ENCODE data around the gene SLC13A4. TPM values are rescaled to one million over a fixed set of nuclear protein-coding genes. Genes with fewer than 3 reads are reported as not detected.
A peak's percentile ranks its signal among the peaks of the same experiment; 100 is the strongest.

SLC13A4 gene
- total and polyA plus RNA-seq, 2 of the 13 experiments (the other 11 are each of a cell fraction or from before 2014, with no cell fraction given), result 0.04 TPM; not detected in 1

- no peak for TF ChIP-seq GRHL1 (CRISPR knock-in tag; conservative IDR thresholded peaks at IDR 0.05)
These were observed 54.7 kb downstream of the SLC13A4 start (continued) for GRCh38 chr7:135673360-135673706.

- FAIRE-seq, result peak; percentile 81
- no peaks in the 10 kb centered on the region for H3K9me3 ChIP-seq (ENCODE audit: low read length)
- no peak overlapping the region for H3K9ac ChIP-seq (ENCODE audit: insufficient read depth, low read depth, low read length)
- POLR2A ChIA-PET, result no interaction called here
- peaks cover 25% of the 10 kb centered on the region for H3K79me2 ChIP-seq (ENCODE audit: insufficient read depth, low read length)
- no peak overlapping the region for H3K4me2 ChIP-seq (ENCODE audit: low read depth, low read length)
- no peak overlapping the region for H2AFZ ChIP-seq (ENCODE audit: low read length)
- no peaks in the 10 kb centered on the region for H3K27me3 ChIP-seq (ENCODE audit: control insufficient read depth in 1 of 2, insufficient read depth in 2 of 2, low read length in 2 of 2)
- peaks cover 1 to 26% of the 10 kb centered on the region in 2 experiments; a peak in 4 of 5 replicates for H3K36me3 ChIP-seq (replicated peaks in 1 of 2; ENCODE audit: control insufficient read depth in 1 of 2, insufficient read depth in 2 of 2, low read length in 2 of 2)
- 88% methylated on average over 3 of the region's 3 CpGs for WGBS (ENCODE audit: low lambda C conversion rate)
- in situ Hi-C loops (cut with HindIII; ENCODE audit: extremely low pct_ligation_motif_present, low pct_unique_long_range_greater_than_20kb) (loop anchor here (10.0 kb wide), 1 partner anchor 332 kb away; no protein-coding TSS in a partner anchor), intact Hi-C loops (cut with micrococcal nuclease; ENCODE audit: unreplicated experiment) (loop anchor here (2.0 to 5.0 kb wide), 2 partner anchors 305 to 336 kb away; partner anchors contain the start of gene MTPN)
- no peak overlapping the region for H3K4me3 ChIP-seq (replicated peaks in 1 of 3; ENCODE audit: insufficient read depth in 1 of 3, low read depth in 2 of 3, low read length in 3 of 3)
- DNase-seq (ENCODE audit: low spot score), result peak; percentile 48
- no peaks in the 10 kb centered on the region; the same call in 1 of the 2 replicates for H4K20me1 ChIP-seq (ENCODE audit: insufficient read depth, low read length)
- BruUV-seq (replicated peaks), result no TSS peak
- H3K4me1 ChIP-seq (ENCODE audit: insufficient read depth, low read length), result no peaks in the 10 kb centered on the region
- TF ChIP-seq STAG1 (CRISPR knock-in tag; IDR thresholded peaks at IDR 0.05) (peak; percentile 48), TFAP4 (IDR thresholded peaks at IDR 0.05; ENCODE audit: borderline replicate concordance, low read depth) (peak; percentile 49; the same call in 1 of the 2 replicates), CTCF (CRISPR knock-in tag; IDR thresholded peaks at IDR 0.05) (peak; percentile 71), RAD21 (CRISPR knock-in tag; IDR thresholded peaks at IDR 0.05) (peak; percentile 33; the same call in 1 of the 2 replicates), SMC3 (IDR thresholded peaks at IDR 0.05; ENCODE audit: low read length) (peak; percentile 61; the same call in 1 of the 2 replicates), PLRG1 (conservative IDR thresholded peaks at IDR 0.05) (no peak)
- H3K27ac ChIP-seq (ENCODE audit: extremely low read length, insufficient read depth, low read length), result no peak overlapping the region
- ATAC-seq, result peak; percentile 88
- CTCF ChIA-PET (ENCODE audit: low intra/inter-chr PET ratio, low total read pairs), result no interaction called here
These were observed 55.2 kb downstream of the SLC13A4 start for GRCh38 chr7:135672560-135673359.

All from HepG2 (cell line).